Astrocyte of the cerebellum (primary cell): ENCODE results near the gene CABP5.

Experiments
- DNase-seq: peaks from one replicate; pipeline ENCODE4 v3.0.0-alpha.2; 2011; ENCODE audit warnings: low read depth
- H3K4me3 ChIP-seq: 2 replicates; pipeline ENCODE4 v1.5.1; 2011; ENCODE audit warnings: mild to moderate bottlenecking, low read depth, low read length, moderate library complexity
- in situ Hi-C: cut with HindIII; loops from 2 replicates; pipeline ENCODE4 v1.10.0; 2017; ENCODE audit warnings: low sequenced_read_pairs
- TF ChIP-seq, protein P1 (sequence below): IDR thresholded peaks from 2 replicates; pipeline ENCODE4 v1.5.1; 2012; ENCODE audit warnings: low read length, low read depth, moderate library complexity, mild to moderate bottlenecking; ENCODE audit errors: missing control alignments

Gene CABP5

DNA sequence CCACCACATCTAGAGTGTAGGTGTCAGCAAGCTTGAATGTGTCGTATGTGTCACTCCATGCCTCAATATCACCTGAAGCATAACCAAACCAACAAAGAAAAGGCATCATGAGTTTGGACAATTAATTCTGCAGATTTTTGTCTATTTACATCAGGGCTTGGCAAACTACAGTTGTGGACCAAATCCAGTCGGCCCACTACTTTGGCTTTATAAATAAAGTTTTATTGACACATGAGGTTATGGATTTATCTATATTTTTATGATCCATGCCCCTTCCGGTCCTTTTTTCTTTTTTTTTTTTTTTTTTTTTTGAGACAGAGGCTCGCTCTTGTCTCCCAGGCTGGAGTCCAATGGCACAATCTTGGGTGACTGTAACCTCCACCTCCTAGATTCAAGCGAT is 9.2 kb upstream of the CABP5 start:
- TF ChIP-seq, protein P1, sequence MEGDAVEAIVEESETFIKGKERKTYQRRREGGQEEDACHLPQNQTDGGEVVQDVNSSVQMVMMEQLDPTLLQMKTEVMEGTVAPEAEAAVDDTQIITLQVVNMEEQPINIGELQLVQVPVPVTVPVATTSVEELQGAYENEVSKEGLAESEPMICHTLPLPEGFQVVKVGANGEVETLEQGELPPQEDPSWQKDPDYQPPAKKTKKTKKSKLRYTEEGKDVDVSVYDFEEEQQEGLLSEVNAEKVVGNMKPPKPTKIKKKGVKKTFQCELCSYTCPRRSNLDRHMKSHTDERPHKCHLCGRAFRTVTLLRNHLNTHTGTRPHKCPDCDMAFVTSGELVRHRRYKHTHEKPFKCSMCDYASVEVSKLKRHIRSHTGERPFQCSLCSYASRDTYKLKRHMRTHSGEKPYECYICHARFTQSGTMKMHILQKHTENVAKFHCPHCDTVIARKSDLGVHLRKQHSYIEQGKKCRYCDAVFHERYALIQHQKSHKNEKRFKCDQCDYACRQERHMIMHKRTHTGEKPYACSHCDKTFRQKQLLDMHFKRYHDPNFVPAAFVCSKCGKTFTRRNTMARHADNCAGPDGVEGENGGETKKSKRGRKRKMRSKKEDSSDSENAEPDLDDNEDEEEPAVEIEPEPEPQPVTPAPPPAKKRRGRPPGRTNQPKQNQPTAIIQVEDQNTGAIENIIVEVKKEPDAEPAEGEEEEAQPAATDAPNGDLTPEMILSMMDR: no peak
- DNase-seq: no peak
- H3K4me3 ChIP-seq: no peak overlapping the region
- in situ Hi-C loops: no loop called here

DNA sequence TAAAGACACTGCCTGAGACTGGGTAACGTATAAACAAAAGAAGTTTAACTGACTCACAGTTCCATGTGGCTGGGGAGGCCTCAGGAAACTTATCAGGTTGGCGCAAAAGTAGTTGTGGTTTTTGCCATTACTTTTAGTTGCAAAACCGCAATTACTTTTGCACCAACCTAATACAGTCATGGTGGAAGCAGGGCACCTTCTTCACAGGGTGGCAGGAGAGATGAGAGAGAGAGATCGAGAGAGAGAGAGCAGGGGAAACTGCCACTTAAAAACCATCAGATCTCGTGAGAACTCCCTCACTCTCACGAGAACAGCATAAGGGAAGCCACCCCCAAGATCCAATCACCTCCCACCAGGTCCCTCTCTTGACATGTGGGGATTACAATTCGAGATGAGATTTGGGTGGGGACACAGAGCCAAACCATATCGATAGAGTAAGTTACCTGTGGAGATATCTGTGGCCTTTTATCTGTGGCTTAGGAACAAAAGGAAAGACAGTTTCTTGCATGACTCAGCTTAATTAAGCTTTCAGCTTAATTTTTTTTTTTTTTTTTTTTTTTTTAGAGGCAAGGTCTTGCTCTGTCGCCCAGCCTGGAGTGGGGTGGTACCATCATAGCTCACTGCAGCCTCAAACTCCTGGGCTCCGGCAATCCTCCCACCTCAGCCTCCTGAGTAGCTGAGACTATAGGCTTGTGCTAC is 7.6 kb upstream of the CABP5 start:
- TF ChIP-seq, protein P1: no peak
- no peak for DNase-seq
- no peak overlapping the region for H3K4me3 ChIP-seq
- in situ Hi-C loops: no loop called here

DNA sequence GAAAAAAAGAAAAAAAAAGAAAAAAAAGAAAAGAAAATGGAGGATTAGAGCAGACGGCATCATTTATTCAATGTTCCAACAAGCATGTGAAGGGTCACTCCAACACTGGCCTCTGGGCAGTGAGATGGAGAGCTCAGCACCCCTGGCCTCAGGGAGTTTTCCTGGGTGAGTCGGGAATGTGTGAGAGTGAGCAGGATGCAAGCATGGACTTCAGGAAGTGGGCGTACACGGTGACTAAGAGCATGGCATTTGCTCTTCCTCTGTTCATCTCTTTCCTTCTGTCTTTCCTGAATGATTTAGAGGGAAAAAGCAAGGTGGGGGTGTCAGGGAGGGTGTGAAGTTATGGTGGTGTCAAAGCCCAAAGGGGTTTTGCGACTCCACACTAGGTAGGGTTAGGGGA is 682 bp upstream of the CABP5 start:
- no peak overlapping the region for H3K4me3 ChIP-seq
- in situ Hi-C loops: no loop called here
- TF ChIP-seq, protein P1: no peak
- no peak for DNase-seq

DNA sequence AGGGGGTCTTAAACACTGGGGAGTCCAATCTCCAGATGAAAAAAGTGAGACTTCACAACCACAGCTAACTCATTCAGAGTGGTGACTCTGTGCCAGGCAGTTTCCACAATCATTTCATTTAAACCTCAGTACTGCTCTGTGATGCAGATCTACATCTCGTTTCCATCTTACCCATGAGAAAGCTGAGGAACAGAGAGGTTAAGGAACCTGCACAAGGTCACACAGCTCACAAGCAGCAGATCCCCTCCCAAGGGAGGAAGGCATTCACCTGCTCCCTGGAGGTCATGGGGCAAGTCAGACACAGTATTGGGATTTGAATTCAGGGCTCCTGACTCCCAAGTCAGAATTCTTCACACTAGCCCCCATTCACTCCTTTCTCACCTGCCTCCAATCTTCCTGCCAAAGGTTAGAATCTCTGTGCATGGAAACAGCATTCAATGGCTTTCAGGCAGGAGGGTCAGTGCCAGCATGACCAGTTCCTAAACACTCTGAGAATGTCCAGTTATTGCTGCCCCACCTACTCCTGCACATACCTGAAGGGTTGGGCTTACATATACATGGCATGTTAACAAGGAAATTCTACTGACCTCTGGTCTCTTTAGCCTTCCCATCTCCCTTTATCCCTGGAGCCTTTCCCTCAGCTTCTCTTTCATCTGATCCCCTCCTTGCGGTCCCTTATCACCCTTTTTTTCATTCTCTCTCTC is 1.9 kb downstream of the CABP5 start:
- TF ChIP-seq, protein P1: no peak
- in situ Hi-C loops: no loop called here
- DNase-seq: no peak
- no peak overlapping the region for H3K4me3 ChIP-seq

DNA sequence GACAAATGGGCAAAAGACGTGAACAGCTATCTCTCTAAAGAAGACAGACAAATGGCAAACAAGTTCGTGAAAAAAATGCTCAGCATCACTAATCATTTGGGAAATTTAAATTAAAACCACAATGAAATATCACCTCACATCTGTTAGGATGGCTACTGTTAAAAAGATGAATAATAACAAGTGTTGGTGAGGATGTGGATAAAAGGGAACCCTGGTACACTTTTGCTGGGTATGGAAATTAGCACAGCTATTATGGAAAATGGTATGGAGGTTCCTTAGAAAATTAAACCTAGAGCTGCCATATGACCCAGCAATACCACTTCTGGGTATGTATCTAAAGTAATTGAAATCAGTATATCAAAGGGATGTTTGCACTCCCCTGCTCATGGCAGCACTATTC is 7.1 kb downstream of the CABP5 start:
- H3K4me3 ChIP-seq: no peak overlapping the region
- no peak for DNase-seq
- in situ Hi-C loops: no loop called here
- TF ChIP-seq, protein P1: no peak

DNA sequence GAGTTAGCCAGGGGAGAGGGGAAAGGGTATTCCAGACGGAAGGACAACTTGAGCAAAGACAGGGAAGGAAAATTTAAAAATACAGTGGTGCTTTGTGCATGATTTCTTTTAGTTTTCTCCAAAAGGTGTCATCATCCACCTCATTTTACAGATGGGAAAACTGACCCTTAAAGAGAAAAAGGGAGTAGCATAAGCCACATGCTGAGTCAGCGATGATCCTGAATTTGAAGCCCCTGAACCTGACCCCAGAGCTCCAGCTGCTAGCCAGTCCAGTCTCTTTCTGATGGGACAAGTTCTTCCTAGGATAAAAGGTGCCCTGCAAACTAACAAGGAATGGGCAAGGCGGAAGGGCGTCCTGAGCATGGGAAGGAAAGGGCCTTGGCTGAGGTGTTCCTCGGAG is 10.3 kb downstream of the CABP5 start:
- in situ Hi-C loops: no loop called here
- TF ChIP-seq, protein P1: no peak
- H3K4me3 ChIP-seq: no peak overlapping the region
- no peak for DNase-seq
